Measurements from ENCODE around the gene PLLP.

GRCh38 chr16:57257455-57258070 lies 26.9 kb downstream of the PLLP start:
- TF ChIP-seq CTCF (optimal IDR thresholded peaks at IDR 0.05 in 1 of 3, IDR thresholded peaks at IDR 0.05 in 1 of 3, conservative IDR thresholded peaks at IDR 0.05 in 1 of 3; ENCODE audit: extremely low read depth in 1 of 3, insufficient read depth in 2 of 3, low read length in 3 of 3) (no peak), EZH2 (IDR thresholded peaks at IDR 0.05; ENCODE audit: low read length) (no peak)
